ENCODE results near the gene TBC1D14.

TBC1D14 gene

GRCh38 chr4:6878451-6879059, 31.1 kb upstream of the TBC1D14 start:
- H3K4me1 ChIP-seq: peaks cover 14% of the 10 kb centered on the region
- no peak overlapping the region for H3K9ac ChIP-seq
- peaks cover 39% of the 10 kb centered on the region for H4K20me1 ChIP-seq
- H3K9me3 ChIP-seq: peaks cover 6% of the 10 kb centered on the region; the same call in 1 of the 2 replicates
- no peaks in the 10 kb centered on the region for H3K27me3 ChIP-seq
- H3K4me2 ChIP-seq: no peak overlapping the region
- no peak overlapping the region for H3K4me3 ChIP-seq
- H3K36me3 ChIP-seq: peaks cover 98% of the 10 kb centered on the region
- no peak for TF ChIP-seq Cebpa-rat (IDR thresholded peaks at IDR 0.05)
- no peak overlapping the region for H3K27ac ChIP-seq

- Histone ChIP-seq H3K9ac (no peak overlapping the region), H4K20me1 (peaks cover 18% of the 10 kb centered on the region; the same call in 1 of the 2 replicates), H3K4me3 (no peak overlapping the region), H3K36me3 (peaks cover 83% of the 10 kb centered on the region), H3K27ac (no peak overlapping the region), H3K4me1 (peaks cover 21% of the 10 kb centered on the region), H3K4me2 (no peak overlapping the region), H3K9me3 (peaks cover 6% of the 10 kb centered on the region; the same call in 1 of the 2 replicates), H3K27me3 (no peaks in the 10 kb centered on the region)
- TF ChIP-seq Cebpa-rat (IDR thresholded peaks at IDR 0.05): no peak
These were observed 28.9 kb upstream of the TBC1D14 start for GRCh38 chr4:6880691-6881090.

- H3K4me1 ChIP-seq: peaks cover 29% of the 10 kb centered on the region
- no peak overlapping the region for H3K27ac ChIP-seq
- peaks cover 71% of the 10 kb centered on the region for H3K36me3 ChIP-seq
- H3K9me3 ChIP-seq: peaks cover 3% of the 10 kb centered on the region; the same call in 1 of the 2 replicates
- H4K20me1 ChIP-seq: 0 out of 2 replicates have a peak, but pooled peaks cover 11% of the 10 kb centered on the region
- no peaks in the 10 kb centered on the region for H3K27me3 ChIP-seq
- H3K4me2 ChIP-seq: no peak overlapping the region
- H3K4me3 ChIP-seq: no peak overlapping the region
- no peak overlapping the region for H3K9ac ChIP-seq
- TF ChIP-seq Cebpa-rat (IDR thresholded peaks at IDR 0.05): no peak
These were observed 27.7 kb upstream of the TBC1D14 start for GRCh38 chr4:6881908-6882307.

GRCh38 chr4:6884341-6884870, 25.2 kb upstream of the TBC1D14 start:
- H3K4me3 ChIP-seq: no peak overlapping the region
- H3K27ac ChIP-seq: 0 out of 2 replicates have a peak overlapping the region, but pooled peaks have one; percentile 24
- peak overlapping the region; percentile 73 for H3K4me2 ChIP-seq
- H3K27me3 ChIP-seq: no peaks in the 10 kb centered on the region
- 0 out of 2 replicates have a peak, but pooled peaks cover 2% of the 10 kb centered on the region for H4K20me1 ChIP-seq
- peaks cover 54% of the 10 kb centered on the region for H3K4me1 ChIP-seq
- TF ChIP-seq Cebpa-rat (IDR thresholded peaks at IDR 0.05): no peak
- H3K9ac ChIP-seq: no peak overlapping the region
- H3K9me3 ChIP-seq: peaks cover 14% of the 10 kb centered on the region
- H3K36me3 ChIP-seq: peaks cover 53% of the 10 kb centered on the region

- TF ChIP-seq Cebpa-rat (IDR thresholded peaks at IDR 0.05): no peak
- H3K4me3 ChIP-seq: no peak overlapping the region
- H3K4me2 ChIP-seq: peak overlapping the region; percentile 73
- H3K9ac ChIP-seq: no peak overlapping the region; the same call in 1 of the 2 replicates
- peaks cover 31% of the 10 kb centered on the region for H3K9me3 ChIP-seq
- H3K4me1 ChIP-seq: peaks cover 71% of the 10 kb centered on the region
- no peaks in the 10 kb centered on the region for H3K27me3 ChIP-seq
- H3K36me3 ChIP-seq: peaks cover 47% of the 10 kb centered on the region
- H4K20me1 ChIP-seq: no peaks in the 10 kb centered on the region
- H3K27ac ChIP-seq: peak overlapping the region; percentile 64
These were observed 23.6 kb upstream of the TBC1D14 start for GRCh38 chr4:6885953-6886557.

- Histone ChIP-seq H3K9me3 (peaks cover 31% of the 10 kb centered on the region), H3K4me3 (no peak overlapping the region), H3K9ac (no peak overlapping the region), H3K4me1 (peaks cover 79% of the 10 kb centered on the region), H3K27me3 (no peaks in the 10 kb centered on the region), H3K4me2 (peak overlapping the region; percentile 73), H4K20me1 (no peaks in the 10 kb centered on the region), H3K27ac (no peak overlapping the region), H3K36me3 (peaks cover 38% of the 10 kb centered on the region)
- TF ChIP-seq Cebpa-rat (IDR thresholded peaks at IDR 0.05): no peak
These were observed 22.7 kb upstream of the TBC1D14 start for GRCh38 chr4:6886886-6887285.

- no peak for TF ChIP-seq Cebpa-rat (IDR thresholded peaks at IDR 0.05)
- peak overlapping the region; percentile 73 for H3K4me2 ChIP-seq
- peak overlapping the region; percentile 86 for H3K27ac ChIP-seq
- H3K4me3 ChIP-seq: no peak overlapping the region
- no peak overlapping the region for H3K9ac ChIP-seq
- peaks cover 30% of the 10 kb centered on the region for H3K36me3 ChIP-seq
- H3K4me1 ChIP-seq: peaks cover 88% of the 10 kb centered on the region
- no peaks in the 10 kb centered on the region for H3K27me3 ChIP-seq
- H3K9me3 ChIP-seq: peaks cover 31% of the 10 kb centered on the region
- no peaks in the 10 kb centered on the region for H4K20me1 ChIP-seq
These were observed 21.8 kb upstream of the TBC1D14 start for GRCh38 chr4:6887591-6888371.

- Histone ChIP-seq H3K36me3 (peaks cover 22% of the 10 kb centered on the region; the same call in 1 of the 2 replicates), H3K4me2 (peak overlapping the region; percentile 73), H3K9me3 (peaks cover 31% of the 10 kb centered on the region), H4K20me1 (no peaks in the 10 kb centered on the region), H3K9ac (no peak overlapping the region), H3K4me3 (peak overlapping the region; percentile 34; the same call in 1 of the 2 replicates), H3K27me3 (no peaks in the 10 kb centered on the region), H3K27ac (peak overlapping the region; percentile 86), H3K4me1 (peaks cover 96% of the 10 kb centered on the region)
- TF ChIP-seq Cebpa-rat (IDR thresholded peaks at IDR 0.05): no peak
These were observed 21.0 kb upstream of the TBC1D14 start for GRCh38 chr4:6888506-6889071.

- Histone ChIP-seq H3K4me3 (peak overlapping the region; percentile 34; the same call in 1 of the 2 replicates), H3K9ac (no peak overlapping the region), H3K9me3 (peaks cover 31% of the 10 kb centered on the region), H4K20me1 (no peaks in the 10 kb centered on the region), H3K27me3 (no peaks in the 10 kb centered on the region), H3K27ac (peak overlapping the region; percentile 86), H3K4me1 (peaks cover 100% of the 10 kb centered on the region), H3K36me3 (peaks cover 19% of the 10 kb centered on the region; the same call in 1 of the 2 replicates), H3K4me2 (no peak overlapping the region)
- TF ChIP-seq Cebpa-rat (IDR thresholded peaks at IDR 0.05): no peak
These were observed 20.4 kb upstream of the TBC1D14 start for GRCh38 chr4:6889101-6889735.

All from BLaER1 (cell line).